Kasumi-1 (cell line): ENCODE results near the gene ZBTB8A.

Source experiments
- DNase-seq, 2 experiments: peaks; one replicate each; lab custom pipeline; 2025; lab: John Stamatoyannopoulos, UW

The ZBTB8A gene

DNA sequence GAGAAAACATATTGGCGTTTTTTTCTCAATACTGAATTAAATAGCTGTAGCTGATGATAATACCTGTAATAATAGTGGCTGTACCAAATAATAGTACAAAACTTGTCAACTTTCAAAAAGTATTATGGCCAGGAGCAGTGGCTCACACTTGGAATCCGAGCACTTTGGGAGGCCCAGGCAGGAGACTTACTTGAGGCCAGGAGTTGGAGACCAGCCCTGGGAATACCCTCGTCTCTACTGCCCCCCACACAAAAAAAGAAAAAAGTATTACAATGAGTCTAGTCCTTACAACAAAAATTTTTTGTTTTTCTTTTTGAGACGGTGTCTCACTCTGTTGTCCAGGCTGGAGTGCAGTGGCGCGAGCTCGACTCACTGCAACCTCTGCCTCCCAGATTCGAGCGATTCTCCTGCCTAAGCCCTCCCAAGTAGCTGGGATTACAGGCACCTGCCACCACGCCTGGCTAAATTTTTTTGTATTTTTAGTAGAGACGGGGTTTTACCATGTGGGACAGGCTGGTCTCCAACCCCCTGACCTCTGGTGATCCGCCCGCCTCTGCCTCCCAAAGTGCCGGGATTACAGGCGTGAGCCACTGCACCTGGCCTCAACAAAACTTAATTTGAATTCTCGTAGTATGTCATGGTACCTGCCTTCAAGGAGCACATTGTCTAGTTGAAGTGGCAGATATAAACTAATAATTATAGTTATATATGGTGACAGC, 113.2 kb downstream of the ZBTB8A start:
- no peak for DNase-seq
